ENCODE results near the gene FBXO42.
"Not testable (repeated sequence)": the region's sequence is repeated elsewhere in the genome, so short reads cannot be mapped to it uniquely, and the experiment has no call there.

Gene FBXO42

DNA sequence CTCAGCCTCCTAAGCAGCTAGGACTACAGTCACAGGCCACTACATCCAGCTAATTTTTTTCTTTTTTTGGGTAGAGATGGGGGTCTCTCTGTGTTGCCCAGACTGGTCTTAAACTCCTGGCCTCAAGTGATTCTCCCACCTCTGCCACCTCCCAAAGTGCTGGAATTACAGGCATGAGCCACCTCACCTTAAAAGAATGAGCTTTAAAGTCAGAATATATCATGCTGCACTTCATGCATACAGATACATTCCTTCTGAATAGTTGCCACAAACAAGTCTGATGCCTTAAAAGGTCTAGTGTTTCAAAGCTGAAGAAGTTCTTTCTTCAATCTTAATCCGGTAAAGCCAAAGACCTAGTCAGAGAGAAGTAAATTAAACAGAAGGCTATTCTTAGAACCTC lies 91.5 kb downstream of the FBXO42 start:
- ChIA-PET POLR2A (no interaction called here), CTCF (interaction anchor here (0.5 to 1.2 kb wide), 3 partner anchors 10 to 19 kb away, joined by 3 read pairs; no protein-coding TSS in a partner anchor)
- DNase-seq (ENCODE audit: extremely low spot score): no peak
- TF ChIP-seq ZNF384 (IDR thresholded peaks at IDR 0.05): no peak
- no peak for TF ChIP-seq TARDBP (IDR thresholded peaks at IDR 0.05)
- no peak for TF ChIP-seq FOXK2 (IDR thresholded peaks at IDR 0.05)
- no peak for TF ChIP-seq HDGF (IDR thresholded peaks at IDR 0.05; ENCODE audit: borderline replicate concordance)
- no peak for TF ChIP-seq ARNT (IDR thresholded peaks at IDR 0.05)
- TF ChIP-seq FOXM1 (IDR thresholded peaks at IDR 0.05; ENCODE audit: borderline replicate concordance): no peak
- no peak for TF ChIP-seq LEF1 (IDR thresholded peaks at IDR 0.05; ENCODE audit: borderline replicate concordance)
- no peak for TF ChIP-seq CTBP1 (IDR thresholded peaks at IDR 0.05; ENCODE audit: borderline replicate concordance)
- TF ChIP-seq FOXA1 (IDR thresholded peaks at IDR 0.05): no peak
- no peak for TF ChIP-seq BHLHE40 (IDR thresholded peaks at IDR 0.05; ENCODE audit: borderline replicate concordance)
- TF ChIP-seq SUZ12 (IDR thresholded peaks at IDR 0.05): no peak
- TF ChIP-seq, protein P1, sequence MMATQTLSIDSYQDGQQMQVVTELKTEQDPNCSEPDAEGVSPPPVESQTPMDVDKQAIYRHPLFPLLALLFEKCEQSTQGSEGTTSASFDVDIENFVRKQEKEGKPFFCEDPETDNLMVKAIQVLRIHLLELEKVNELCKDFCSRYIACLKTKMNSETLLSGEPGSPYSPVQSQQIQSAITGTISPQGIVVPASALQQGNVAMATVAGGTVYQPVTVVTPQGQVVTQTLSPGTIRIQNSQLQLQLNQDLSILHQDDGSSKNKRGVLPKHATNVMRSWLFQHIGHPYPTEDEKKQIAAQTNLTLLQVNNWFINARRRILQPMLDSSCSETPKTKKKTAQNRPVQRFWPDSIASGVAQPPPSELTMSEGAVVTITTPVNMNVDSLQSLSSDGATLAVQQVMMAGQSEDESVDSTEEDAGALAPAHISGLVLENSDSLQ (IDR thresholded peaks at IDR 0.05): no peak

DNA sequence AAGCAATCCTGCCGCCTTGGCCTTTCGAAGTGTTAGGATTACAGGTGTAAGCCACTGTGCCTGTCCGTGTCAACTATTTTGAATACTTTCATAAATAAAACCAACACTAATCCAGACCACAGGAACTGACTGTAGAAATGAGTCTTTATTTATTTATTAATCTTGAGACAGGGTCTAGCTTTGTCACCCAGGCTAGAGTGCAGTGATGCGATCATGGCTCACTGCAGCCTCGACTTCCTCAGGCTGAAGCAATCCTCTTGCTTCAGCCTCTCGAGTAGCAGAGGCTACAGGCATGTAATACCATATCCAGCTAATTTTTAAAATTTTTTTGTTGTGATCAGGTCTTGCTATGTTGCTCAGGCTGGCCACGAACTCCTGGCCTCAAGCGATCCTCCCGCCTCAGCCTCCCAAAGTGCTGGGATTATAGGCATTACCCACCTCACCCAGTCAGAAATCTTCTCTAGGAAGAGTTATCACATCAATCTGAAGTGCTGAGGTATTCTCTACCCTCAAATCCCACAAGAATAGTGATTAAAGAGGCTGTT lies 93.6 kb downstream of the FBXO42 start:
- ChIA-PET CTCF (interaction anchor here (1.4 to 1.6 kb wide), 2 partner anchors 14 to 104 kb away, joined by 3 to 4 read pairs; no protein-coding TSS in a partner anchor), POLR2A (no interaction called here)
- TF ChIP-seq FOXK2 (IDR thresholded peaks at IDR 0.05) (no peak), BHLHE40 (IDR thresholded peaks at IDR 0.05; ENCODE audit: borderline replicate concordance) (no peak), SUZ12 (IDR thresholded peaks at IDR 0.05) (no peak), FOXA1 (IDR thresholded peaks at IDR 0.05) (no peak), TARDBP (IDR thresholded peaks at IDR 0.05) (no peak), L3MBTL2 (conservative IDR thresholded peaks at IDR 0.05) (no peak)
- TF ChIP-seq, protein P1 (IDR thresholded peaks at IDR 0.05): no peak
- no peak for DNase-seq (ENCODE audit: extremely low spot score)

DNA sequence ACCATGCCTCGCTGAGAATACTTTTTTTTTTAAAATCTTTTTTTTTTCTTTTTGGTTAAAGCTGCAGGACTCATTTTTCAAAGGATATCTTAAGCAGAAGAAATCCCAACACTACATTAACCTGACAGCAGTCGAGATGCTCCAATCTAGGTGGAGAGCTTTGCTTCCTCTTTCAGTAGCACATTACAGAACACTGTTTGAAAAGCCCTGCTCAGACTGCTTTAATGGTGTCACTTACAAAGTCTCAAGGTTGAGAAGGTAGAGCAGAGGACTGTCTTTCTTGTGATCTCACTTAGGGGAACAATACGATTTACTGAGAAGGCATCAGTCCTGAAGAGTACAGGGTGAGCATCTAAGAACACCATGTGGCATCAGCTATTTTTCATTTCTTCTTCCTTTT lies 94.3 kb downstream of the FBXO42 start:
- POLR2A ChIA-PET: no interaction called here
- DNase-seq (ENCODE audit: extremely low spot score): no peak
- CTCF ChIA-PET: interaction anchor here (0.9 to 1.6 kb wide), 2 partner anchors 52 to 105 kb away, joined by 3 to 11 read pairs; no protein-coding TSS in a partner anchor
- TF ChIP-seq NFRKB (IDR thresholded peaks at IDR 0.05) (no peak), FOXK2 (IDR thresholded peaks at IDR 0.05) (no peak), LEF1 (IDR thresholded peaks at IDR 0.05; ENCODE audit: borderline replicate concordance) (no peak), ARNT (IDR thresholded peaks at IDR 0.05) (no peak), CTBP1 (IDR thresholded peaks at IDR 0.05; ENCODE audit: borderline replicate concordance) (no peak), SP1 (IDR thresholded peaks at IDR 0.05) (no peak), ELF4 (IDR thresholded peaks at IDR 0.05) (no peak), TARDBP (IDR thresholded peaks at IDR 0.05) (no peak), ZNF384 (IDR thresholded peaks at IDR 0.05) (no peak), SUZ12 (IDR thresholded peaks at IDR 0.05) (no peak), L3MBTL2 (conservative IDR thresholded peaks at IDR 0.05) (no peak), BHLHE40 (IDR thresholded peaks at IDR 0.05; ENCODE audit: borderline replicate concordance) (no peak), FOXA1 (IDR thresholded peaks at IDR 0.05) (no peak), FOXM1 (IDR thresholded peaks at IDR 0.05; ENCODE audit: borderline replicate concordance) (no peak), HDGF (IDR thresholded peaks at IDR 0.05; ENCODE audit: borderline replicate concordance) (no peak)
- TF ChIP-seq, protein P1 (IDR thresholded peaks at IDR 0.05): no peak

DNA sequence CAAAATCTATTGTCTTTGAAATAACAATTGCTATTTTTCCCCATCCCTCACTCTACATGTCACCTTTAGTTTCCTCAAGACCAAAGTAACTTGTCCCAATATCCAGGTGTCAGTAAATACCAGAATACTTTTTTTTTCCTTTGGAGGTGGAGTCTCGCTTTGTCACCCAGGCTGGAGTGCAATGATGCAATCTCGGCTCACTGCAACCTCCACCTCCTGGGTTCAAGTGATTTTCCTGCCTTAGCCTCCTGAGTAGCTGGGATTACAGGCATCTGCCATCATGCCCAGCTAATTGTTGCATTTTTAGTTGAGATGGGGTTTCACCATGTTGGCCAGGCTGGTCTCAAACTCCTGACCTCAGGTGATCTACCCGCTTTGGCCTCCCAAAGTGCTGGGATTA lies 94.7 kb downstream of the FBXO42 start:
- CTCF ChIA-PET: interaction anchor here (0.9 kb wide), 1 partner anchor 52 kb away, joined by 11 read pairs; no protein-coding TSS in a partner anchor
- POLR2A ChIA-PET; DNase-seq (ENCODE audit: extremely low spot score): not testable (repeated sequence)

DNA sequence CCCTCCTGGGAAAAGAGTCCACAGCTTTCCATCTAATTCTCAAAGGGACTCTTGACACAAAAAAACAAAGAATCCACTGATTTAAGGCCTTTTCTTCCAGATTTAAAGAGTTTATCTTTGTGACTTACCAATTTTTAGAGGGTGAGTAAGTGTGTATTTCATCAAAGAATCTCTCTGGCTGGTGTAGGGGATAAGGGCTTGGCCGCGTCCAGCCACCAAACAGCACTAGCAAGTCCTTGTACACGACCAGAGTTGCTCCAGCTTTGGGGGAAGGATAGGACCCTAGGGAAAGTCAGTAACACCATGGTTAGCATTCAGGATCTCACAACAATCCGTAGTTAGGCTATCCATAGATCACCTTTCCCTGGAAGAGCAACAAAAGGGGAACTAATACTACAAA lies 95.8 kb downstream of the FBXO42 start:
- no peak for DNase-seq (ENCODE audit: extremely low spot score)
- ChIA-PET POLR2A (interaction anchor here (1.0 kb wide), 1 partner anchor 96 kb away, joined by 3 read pairs; no protein-coding TSS in a partner anchor), CTCF (interaction anchor here (0.6 kb wide), 2 partner anchors 9 to 11 kb away, joined by 3 to 4 read pairs; no protein-coding TSS in a partner anchor)
- TF ChIP-seq FOXA1 (IDR thresholded peaks at IDR 0.05): no peak
- TF ChIP-seq ARNT (IDR thresholded peaks at IDR 0.05): no peak
- TF ChIP-seq SUZ12 (IDR thresholded peaks at IDR 0.05): no peak
- no peak for TF ChIP-seq LEF1 (IDR thresholded peaks at IDR 0.05; ENCODE audit: borderline replicate concordance)
- TF ChIP-seq, protein P1 (IDR thresholded peaks at IDR 0.05): no peak
- no peak for TF ChIP-seq BHLHE40 (IDR thresholded peaks at IDR 0.05; ENCODE audit: borderline replicate concordance)
- TF ChIP-seq TARDBP (IDR thresholded peaks at IDR 0.05): no peak
- TF ChIP-seq ELF4 (IDR thresholded peaks at IDR 0.05): no peak
- no peak for TF ChIP-seq SP1 (IDR thresholded peaks at IDR 0.05)
- TF ChIP-seq NFRKB (IDR thresholded peaks at IDR 0.05): no peak
- no peak for TF ChIP-seq HDGF (IDR thresholded peaks at IDR 0.05; ENCODE audit: borderline replicate concordance)
- no peak for TF ChIP-seq FOXK2 (IDR thresholded peaks at IDR 0.05)

Measured in HEK293T (cell line).